HG03439 (cell line): ENCODE measurements around the gene ZBTB26.
A peak's percentile ranks its signal among the peaks of the same experiment; 100 is the strongest.

Source experiments
- ATAC-seq: cut with Tn5 transposase; IDR thresholded peaks from one replicate; pipeline ENCODE4 v1.9.1; 2021; ENCODE audit warnings: mild to moderate bottlenecking, moderate library complexity; ENCODE audit not compliant: unreplicated experiment

ZBTB26 gene

GRCh38 chr9:122931226-122932121 lies at the start of gene ZBTB26:
Gene ZBTB26, minus strand, starts transcription at chr9:122931512. Its CDS starts 11,578 bp downstream, at chr9:122919934.
- ATAC-seq: peak; percentile 95

- no peak for ATAC-seq
Measured at GRCh38 chr9:122978601-122979000, 47.3 kb upstream of the ZBTB26 start.

GRCh38 chr9:122975196-122975595 lies 43.9 kb upstream of the ZBTB26 start:
- no peak for ATAC-seq

GRCh38 chr9:122961139-122961538 lies 29.8 kb upstream of the ZBTB26 start:
- ATAC-seq: no peak

GRCh38 chr9:122955961-122956360 lies 24.6 kb upstream of the ZBTB26 start:
- ATAC-seq: no peak

- no peak for ATAC-seq
Measured at GRCh38 chr9:122954253-122954691, 23.0 kb upstream of the ZBTB26 start.

- no peak for ATAC-seq
Measured at GRCh38 chr9:122951056-122951455, 19.7 kb upstream of the ZBTB26 start.

- no peak for ATAC-seq
Measured at GRCh38 chr9:122950263-122950662, 19.0 kb upstream of the ZBTB26 start.

- no peak for ATAC-seq
Measured at GRCh38 chr9:122949696-122950095, 18.4 kb upstream of the ZBTB26 start.

GRCh38 chr9:122948313-122948712 lies 17.0 kb upstream of the ZBTB26 start:
- no peak for ATAC-seq

GRCh38 chr9:122946461-122947005 lies 15.2 kb upstream of the ZBTB26 start:
- ATAC-seq: no peak

GRCh38 chr9:122944960-122945888 lies 13.9 kb upstream of the ZBTB26 start:
- no peak for ATAC-seq

- peak; percentile 4 for ATAC-seq
Measured at GRCh38 chr9:122941582-122942234, 10.4 kb upstream of the ZBTB26 start.

GRCh38 chr9:122940749-122941581 lies 9.7 kb upstream of the ZBTB26 start, which contains the start of gene RABGAP1:
Gene RABGAP1, plus strand, starts transcription at chr9:122941020. Its CDS starts 16,040 bp downstream, at chr9:122957060.
- ATAC-seq: peak; percentile 97

- no peak for ATAC-seq
Measured at GRCh38 chr9:122940454-122940748, 9.1 kb upstream of the ZBTB26 start.

GRCh38 chr9:122939601-122940000 lies 8.3 kb upstream of the ZBTB26 start:
- ATAC-seq: no peak

- ATAC-seq: no peak
Measured at GRCh38 chr9:122936883-122937282, 5.6 kb upstream of the ZBTB26 start.

GRCh38 chr9:122936464-122936863 lies 5.2 kb upstream of the ZBTB26 start:
- no peak for ATAC-seq

- ATAC-seq: no peak
Measured at GRCh38 chr9:122930541-122931225, 629 bp downstream of the ZBTB26 start.
